Gastrocnemius medialis (tissue), 4 donors: ENCODE data around the gene GABRD.

Experiments used
- POLR2A ChIP-seq, 2 donors: fragments of 450-650 bp; IDR thresholded peaks; one replicate each; pipeline ENCODE4 v1.6.1; 2017; ENCODE audit warnings: antibody characterized with exemption in 2 of 2, mild to moderate bottlenecking in 2 of 2, moderate library complexity in 2 of 2
- TF ChIP-seq, protein P1 (sequence below), 5 experiments: fragments of 450-650 bp in 3 of 5; fragments of 200-600 bp in 2 of 5; sonication (generic) in 2 of 5; IDR thresholded peaks in 4 of 5; conservative IDR thresholded peaks in 1 of 5; 1 replicate in 4 of 5; 2 replicates in 1 of 5; pipeline ENCODE4 v1.5.1; 2016 to 2019; ENCODE audit warnings: antibody characterized with exemption in 5 of 5, mild to moderate bottlenecking in 3 of 5, moderate library complexity in 3 of 5

GRCh38 chr1:2047749-2048729 lies 28.9 kb downstream of the GABRD start:
- TF ChIP-seq, protein P1, sequence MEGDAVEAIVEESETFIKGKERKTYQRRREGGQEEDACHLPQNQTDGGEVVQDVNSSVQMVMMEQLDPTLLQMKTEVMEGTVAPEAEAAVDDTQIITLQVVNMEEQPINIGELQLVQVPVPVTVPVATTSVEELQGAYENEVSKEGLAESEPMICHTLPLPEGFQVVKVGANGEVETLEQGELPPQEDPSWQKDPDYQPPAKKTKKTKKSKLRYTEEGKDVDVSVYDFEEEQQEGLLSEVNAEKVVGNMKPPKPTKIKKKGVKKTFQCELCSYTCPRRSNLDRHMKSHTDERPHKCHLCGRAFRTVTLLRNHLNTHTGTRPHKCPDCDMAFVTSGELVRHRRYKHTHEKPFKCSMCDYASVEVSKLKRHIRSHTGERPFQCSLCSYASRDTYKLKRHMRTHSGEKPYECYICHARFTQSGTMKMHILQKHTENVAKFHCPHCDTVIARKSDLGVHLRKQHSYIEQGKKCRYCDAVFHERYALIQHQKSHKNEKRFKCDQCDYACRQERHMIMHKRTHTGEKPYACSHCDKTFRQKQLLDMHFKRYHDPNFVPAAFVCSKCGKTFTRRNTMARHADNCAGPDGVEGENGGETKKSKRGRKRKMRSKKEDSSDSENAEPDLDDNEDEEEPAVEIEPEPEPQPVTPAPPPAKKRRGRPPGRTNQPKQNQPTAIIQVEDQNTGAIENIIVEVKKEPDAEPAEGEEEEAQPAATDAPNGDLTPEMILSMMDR (IDR thresholded peaks at IDR 0.05 in 4 of 5, conservative IDR thresholded peaks at IDR 0.05 in 1 of 5) = no peak
- no peak for TF ChIP-seq POLR2A (IDR thresholded peaks at IDR 0.05)
